ENCODE measurements around the gene TSSK6. TPM values are rescaled to one million over a fixed set of nuclear protein-coding genes. Genes with fewer than 3 reads are reported as not detected.

Gene TSSK6
- total RNA-seq, 4 donors from 2014 or later = 0.75 to 3.6 (median 1.3) TPM; not detected in 1

DNA sequence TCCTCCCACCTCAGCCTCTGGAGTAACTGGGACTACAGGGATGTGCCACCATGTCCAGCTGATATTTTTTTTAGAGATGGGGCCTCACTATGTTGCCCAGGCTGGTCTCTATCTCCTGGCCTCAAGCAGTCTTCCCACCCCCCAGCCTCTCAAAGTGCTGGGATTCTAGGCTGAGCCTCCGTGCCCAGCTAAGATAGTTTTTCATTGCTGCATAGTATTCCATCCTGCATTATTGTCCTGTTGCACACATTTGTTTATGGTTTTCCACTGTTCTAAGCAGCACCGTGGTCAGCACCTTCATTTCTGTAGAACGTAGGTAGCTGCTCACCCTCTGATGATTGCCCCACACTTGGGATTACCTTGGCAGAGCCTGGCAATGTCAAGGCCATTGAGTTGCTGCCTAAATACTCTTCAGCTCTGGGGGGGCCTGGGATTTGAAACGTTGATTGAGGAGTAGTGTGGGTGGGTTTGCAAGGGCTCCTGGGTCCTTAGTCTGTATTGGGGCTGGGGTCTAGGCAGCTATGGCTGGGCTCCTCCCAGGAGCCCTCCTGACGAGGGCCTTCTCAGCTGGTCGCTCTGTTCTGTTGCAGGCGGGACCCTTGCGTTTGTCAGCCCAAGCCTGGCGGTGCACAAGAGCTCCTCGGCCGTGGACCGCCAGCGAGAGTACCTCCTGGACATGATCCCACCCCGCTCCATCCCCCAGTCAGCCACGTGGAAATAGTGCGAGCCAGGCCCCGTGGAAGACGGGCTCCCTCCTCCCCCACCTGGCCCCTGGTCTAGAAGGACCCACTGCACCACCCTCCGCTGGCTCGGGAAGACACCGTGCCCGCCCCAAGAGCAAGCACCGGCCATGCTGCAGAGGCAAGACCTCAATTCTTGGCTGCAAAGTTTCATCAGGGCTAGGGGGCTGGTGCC, 10.3 kb downstream of the TSSK6 start:
- TF ChIP-seq, protein P1, sequence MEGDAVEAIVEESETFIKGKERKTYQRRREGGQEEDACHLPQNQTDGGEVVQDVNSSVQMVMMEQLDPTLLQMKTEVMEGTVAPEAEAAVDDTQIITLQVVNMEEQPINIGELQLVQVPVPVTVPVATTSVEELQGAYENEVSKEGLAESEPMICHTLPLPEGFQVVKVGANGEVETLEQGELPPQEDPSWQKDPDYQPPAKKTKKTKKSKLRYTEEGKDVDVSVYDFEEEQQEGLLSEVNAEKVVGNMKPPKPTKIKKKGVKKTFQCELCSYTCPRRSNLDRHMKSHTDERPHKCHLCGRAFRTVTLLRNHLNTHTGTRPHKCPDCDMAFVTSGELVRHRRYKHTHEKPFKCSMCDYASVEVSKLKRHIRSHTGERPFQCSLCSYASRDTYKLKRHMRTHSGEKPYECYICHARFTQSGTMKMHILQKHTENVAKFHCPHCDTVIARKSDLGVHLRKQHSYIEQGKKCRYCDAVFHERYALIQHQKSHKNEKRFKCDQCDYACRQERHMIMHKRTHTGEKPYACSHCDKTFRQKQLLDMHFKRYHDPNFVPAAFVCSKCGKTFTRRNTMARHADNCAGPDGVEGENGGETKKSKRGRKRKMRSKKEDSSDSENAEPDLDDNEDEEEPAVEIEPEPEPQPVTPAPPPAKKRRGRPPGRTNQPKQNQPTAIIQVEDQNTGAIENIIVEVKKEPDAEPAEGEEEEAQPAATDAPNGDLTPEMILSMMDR (IDR thresholded peaks at IDR 0.05) = no peak
- DNase-seq (ENCODE audit: low spot score) = no peak

DNA sequence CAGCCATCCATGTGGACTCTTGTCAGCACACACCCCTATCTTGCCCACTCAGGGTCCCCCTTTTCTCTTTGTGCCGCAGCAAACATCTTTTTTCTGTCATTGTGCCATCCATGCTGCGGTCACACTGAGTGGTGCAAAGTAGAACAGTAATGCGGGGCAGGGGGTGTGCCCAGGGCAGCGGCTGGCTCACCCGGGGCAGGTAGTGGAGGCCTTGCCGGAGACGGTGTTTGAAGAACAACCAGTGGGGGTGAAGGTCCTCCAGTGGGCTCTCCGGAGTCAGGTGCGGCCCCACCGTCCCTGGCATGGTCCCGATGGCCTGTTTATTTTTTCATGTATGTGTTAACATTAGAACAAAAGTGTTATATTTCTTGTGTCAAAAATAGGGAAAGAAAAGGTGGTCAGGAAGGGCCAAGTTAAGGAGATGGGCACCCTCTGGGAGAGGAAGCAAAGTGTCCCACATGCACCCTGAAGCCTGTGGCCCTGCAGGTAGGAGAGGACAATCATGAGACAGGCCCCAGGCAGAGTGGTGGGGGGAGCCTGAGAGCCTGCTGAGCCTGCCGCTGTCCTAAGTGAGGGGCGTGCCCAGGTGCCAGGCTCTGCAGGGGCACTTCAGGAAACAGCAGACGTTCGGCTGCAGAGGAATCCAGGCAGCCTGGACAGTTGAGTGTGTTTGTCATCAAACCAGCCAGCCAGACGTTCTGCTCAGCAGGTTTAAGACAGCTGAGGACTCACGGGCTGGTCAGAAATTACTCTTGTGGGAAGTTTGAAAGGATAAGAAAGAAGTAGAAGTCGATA, 12.3 kb downstream of the TSSK6 start:
- no peak for DNase-seq (ENCODE audit: low spot score)
- TF ChIP-seq, protein P1 (IDR thresholded peaks at IDR 0.05) = no peak
- ATAC-seq (ENCODE audit: low FRiP score) = no peak

More for the DNA sequence above, 10.3 kb downstream of the TSSK6 start:
- no peak for ATAC-seq (ENCODE audit: low FRiP score)

DNA sequence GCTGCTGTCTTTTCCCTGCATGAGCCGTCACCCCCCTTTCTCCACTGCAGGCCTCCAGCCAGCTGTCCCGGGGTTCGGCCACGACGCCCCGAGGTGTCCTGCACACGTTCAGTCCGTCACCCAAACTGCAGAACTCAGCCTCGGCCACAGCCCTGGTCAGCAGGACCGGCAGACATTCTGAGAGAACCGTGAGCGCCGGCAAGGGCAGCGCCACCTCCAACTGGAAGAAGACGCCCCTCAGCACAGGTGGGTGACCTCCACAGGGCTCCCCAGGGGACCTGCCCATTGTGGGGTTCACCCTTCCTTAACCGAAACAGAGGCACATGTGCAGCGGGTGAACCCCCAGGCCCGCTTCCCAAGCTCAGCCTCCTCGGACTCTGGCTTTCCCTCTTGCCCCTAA, 13.1 kb downstream of the TSSK6 start:
- DNase-seq (ENCODE audit: low spot score) = no peak
- TF ChIP-seq, protein P1 (IDR thresholded peaks at IDR 0.05) = no peak
- no peak for ATAC-seq (ENCODE audit: low FRiP score)

DNA sequence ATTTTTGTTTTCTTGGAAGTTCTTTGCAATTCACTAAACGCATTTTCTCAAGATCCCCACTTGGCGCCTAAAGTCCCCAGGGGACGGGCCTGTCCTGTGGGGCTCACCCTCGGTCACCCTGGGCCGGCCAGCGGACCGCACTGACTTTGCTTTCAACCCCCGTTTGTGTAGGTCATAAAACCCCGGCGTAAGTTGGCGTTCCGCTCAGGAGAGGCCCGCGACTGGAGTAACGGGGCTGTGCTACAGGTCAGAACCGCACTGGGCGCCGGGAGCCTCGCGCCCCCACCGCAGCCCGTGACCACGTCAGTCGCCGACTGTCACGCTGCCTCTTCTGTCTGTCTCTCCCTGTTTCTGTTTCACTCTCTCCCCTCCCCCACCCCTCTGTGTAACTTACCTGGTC, 13.6 kb downstream of the TSSK6 start:
- no peak for DNase-seq (ENCODE audit: low spot score)
- no peak for ATAC-seq (ENCODE audit: low FRiP score)
- TF ChIP-seq, protein P1 (IDR thresholded peaks at IDR 0.05) = no peak

DNA sequence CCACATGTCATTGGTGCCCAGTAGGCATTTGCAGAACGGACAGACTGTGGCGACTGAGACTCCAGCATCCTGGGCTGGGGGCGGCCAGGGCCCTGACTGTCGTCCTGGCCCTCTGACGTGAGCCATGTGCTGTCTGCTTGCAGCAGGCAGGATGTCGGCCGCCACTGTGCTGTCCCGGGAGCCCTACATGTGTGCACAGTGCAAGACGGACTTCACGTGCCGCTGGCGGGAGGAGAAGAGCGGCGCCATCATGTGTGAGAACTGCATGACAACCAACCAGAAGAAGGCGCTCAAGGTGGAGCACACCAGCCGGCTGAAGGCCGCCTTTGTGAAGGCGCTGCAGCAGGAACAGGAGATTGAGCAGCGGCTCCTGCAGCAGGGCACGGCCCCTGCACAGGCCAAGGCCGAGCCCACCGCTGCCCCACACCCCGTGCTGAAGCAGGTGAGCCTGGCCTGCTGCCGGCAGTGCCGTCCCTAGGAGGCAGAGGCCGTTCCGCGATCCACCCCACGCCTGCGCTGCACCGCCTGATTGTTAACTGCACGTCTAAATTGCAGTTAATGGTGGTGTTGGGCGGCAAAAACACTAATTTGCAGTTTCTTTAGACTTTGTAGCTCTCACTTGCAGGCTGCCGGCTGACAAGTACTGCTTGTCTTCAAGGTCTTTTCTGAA, 14.2 kb downstream of the TSSK6 start:
- DNase-seq (ENCODE audit: low spot score) = no peak
- TF ChIP-seq, protein P1 (IDR thresholded peaks at IDR 0.05) = no peak

DNA sequence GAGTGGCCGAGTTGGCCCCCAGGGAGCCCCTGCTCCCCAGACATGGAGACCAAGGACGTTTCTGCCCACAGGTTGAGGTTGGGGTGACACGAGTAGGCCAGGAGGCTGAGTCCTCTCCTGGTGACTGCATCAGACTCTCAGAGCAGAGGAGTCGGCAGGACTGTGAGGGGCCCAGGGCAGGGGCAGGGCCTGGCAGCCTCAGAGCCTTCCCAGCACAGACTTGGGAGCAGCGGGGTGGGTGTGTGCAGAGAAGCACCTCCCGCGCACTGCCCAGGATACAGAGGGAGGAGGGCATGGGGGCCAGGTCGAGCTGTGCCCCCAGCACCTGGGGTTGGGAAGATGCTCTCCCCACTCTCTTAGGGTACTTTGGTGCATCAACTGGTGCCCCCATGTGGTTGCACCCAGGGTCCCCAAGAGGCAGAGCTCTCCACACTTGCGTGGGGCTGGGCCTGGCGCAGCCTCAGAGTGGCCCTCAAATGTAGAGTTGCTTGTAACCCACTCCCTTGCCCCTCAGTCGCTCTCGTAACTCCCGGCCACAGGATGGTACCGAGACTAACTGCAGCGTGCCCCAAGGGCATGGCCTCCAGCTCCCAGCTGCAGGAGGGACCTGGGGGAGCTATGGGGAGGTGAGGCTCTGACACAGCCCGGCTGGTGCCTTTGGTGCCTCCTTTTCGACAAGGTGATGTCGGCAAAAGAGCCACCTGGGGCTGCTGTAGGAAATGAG, 15.9 kb downstream of the TSSK6 start:
- DNase-seq (ENCODE audit: low spot score) (no peak), ATAC-seq (ENCODE audit: low FRiP score) (no peak)
- TF ChIP-seq, protein P1 (IDR thresholded peaks at IDR 0.05) = no peak

More for the DNA sequence above, 14.2 kb downstream of the TSSK6 start:
- no peak for ATAC-seq (ENCODE audit: low FRiP score)

Measured in omental fat pad (tissue), 4 donors.